GM19395 (cell line): ENCODE data around the gene FUT3.
"Not testable (repeated sequence)": the region's sequence is repeated elsewhere in the genome, so short reads cannot be mapped to it uniquely, and the experiment has no call there.

Experiments
- ATAC-seq: cut with Tn5 transposase; IDR thresholded peaks from one replicate; pipeline ENCODE4 v1.9.1; 2021; ENCODE audit warnings: mild to moderate bottlenecking, moderate library complexity; ENCODE audit not compliant: unreplicated experiment

The FUT3 gene

DNA sequence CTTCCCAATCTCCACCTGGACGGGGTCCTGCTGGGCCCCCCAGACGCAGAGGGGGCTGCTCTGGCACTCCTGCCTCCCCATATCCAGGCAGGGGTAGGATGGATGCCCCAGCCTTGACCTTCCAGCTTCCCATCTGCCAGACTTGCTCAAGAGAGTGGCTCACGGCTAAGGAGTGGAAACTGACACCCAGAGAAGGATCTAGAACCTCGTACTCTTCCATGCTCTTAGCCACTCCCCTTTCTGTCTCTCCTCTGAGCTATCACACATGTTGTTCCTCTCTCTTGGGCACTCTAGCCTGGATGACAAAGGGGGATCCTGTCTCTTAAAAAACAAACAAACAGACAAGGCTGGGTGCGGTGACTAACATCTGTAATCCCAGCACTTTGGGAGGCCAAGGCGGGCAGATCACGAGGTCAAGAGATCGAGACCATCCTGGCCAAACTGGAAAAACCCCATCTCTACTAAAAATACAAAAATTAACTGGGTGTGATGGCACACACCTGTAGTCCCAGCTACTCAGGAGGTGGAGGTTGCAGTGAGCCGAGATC, 31.2 kb upstream of the FUT3 start:
- ATAC-seq, result no peak

DNA sequence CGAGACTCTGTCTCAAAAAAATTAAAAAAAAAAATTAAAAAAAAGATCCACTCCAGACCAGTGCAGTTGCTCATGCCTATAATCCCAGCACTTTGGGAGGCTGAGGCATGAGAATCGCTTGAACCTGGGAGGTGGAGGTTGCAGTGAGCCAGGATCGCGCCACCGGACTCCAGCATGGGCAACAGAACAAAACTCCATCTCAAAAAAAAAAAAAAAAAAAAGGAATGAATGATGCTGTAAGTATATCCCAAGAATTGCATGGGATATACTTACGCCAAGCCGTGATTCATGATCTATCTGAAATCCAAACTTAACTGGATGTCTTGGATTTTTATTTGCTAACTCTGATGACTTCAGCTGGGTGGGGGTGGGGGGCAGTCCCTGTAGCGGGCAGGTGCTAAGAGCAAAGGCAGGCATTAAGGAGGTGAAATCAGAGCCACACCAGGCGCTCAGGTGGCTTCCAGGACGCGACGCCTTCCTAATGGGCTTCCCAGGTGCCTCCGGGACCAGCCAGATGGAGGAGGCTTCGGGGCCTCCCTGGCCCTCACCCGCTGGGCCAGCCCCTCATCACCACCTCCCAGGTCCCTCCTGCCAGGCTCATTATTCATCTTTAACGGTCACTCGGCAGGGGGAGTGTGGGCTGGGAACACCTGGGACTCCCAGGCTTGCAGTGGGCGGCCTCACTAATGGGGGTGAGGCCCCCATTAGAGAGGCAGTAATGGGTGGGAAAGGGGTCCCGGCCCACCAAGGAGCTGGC, 30.5 kb upstream of the FUT3 start:
- no peak for ATAC-seq

- ATAC-seq, result no peak
Measured at GRCh38 chr19:5880604-5881078, 29.4 kb upstream of the FUT3 start.

DNA sequence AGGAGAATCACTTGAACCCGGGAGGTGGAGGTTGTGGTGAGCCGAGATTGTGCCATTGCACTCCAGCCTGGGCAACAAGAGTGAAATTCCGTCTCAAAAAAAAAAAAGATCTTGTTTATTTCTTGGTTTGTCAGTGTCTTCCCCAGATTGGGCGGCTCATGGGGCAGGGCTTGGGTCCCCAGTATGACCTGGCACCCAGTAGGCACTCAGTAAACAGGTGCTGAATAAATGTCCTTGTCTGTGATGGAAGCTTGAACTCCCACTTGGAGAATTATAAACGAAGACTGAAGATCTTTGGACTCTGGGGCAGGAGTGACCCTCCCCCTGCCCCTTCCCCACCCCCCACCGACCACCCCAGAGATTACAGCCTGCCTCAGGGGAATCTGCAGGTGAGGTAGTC, 28.9 kb upstream of the FUT3 start:
- ATAC-seq, result no peak

GRCh38 chr19:5877882-5878281, 26.6 kb upstream of the FUT3 start:
- no peak for ATAC-seq

GRCh38 chr19:5877427-5877826, 26.2 kb upstream of the FUT3 start:
- ATAC-seq, result no peak

DNA sequence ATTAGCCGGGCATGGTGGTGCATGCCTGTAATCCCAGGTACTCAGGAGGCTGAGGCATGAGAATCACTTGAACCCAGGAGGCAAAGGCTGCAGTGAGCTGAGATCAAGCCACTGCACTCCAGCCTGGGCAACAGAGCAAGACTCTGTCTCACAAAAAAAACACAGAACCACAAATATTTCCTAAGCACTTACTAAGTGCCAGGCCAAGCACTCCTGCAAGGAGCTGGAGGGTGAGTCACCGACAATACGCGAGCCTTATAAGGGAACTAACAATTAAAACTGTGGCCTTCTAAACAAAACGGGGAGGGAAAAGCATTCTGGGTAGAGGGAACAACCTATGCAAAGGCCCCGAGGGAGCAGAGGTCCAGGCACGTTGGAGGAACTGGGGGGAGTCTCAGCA, 23.2 kb upstream of the FUT3 start:
- ATAC-seq, result not testable (repeated sequence)

GRCh38 chr19:5873617-5874199, 22.5 kb upstream of the FUT3 start:
- no peak for ATAC-seq

GRCh38 chr19:5870986-5871394, 19.7 kb upstream of the FUT3 start:
- ATAC-seq, result no peak

DNA sequence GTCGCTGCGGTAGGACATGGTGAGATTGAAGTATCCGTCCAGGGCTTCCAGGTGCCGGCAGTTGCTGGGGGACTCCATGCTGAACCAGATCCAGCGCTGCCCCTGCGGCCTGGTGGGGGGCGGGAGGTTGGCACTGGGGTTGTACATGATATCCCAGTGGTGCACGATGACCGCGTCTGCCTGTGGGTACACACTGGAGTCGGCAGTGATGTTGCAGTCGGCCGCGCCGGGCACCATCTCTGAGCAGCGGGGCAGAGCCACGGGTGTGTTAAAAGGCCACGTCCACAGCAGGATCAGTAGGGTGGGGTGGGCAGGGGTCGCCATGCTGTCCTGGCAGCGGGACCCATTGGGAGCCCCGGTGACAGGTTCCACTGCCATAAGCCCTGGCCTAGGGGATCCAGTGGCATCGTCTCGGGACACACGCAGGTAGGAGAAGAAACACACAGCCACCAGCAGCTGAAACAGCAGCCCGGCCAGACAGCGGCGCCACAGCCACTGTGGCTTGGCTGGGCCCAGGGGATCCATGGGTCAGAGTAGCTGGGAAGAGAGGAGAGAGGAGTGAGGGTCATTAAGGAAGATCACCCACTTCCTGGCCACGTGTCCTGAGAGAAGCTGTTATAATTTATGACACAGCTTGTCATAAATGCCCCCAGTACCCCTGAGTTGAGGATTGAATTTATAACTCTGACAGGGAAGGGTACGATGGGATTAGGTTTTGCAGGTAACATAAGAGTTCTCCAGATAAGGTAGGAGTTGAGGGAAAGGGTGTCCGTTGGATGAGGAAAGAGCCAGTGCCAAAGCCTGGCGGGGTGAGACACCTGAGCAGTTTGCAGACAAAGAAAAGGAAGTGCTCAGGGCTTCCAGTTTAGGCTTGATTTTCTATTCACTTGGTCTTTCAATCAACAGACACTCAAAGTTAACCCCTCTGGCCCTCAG, 16.2 kb upstream of the FUT3 start:
- ATAC-seq, result no peak

GRCh38 chr19:5865772-5866171, 14.5 kb upstream of the FUT3 start:
- ATAC-seq, result no peak

GRCh38 chr19:5864725-5865486, 13.7 kb upstream of the FUT3 start:
- no peak for ATAC-seq

DNA sequence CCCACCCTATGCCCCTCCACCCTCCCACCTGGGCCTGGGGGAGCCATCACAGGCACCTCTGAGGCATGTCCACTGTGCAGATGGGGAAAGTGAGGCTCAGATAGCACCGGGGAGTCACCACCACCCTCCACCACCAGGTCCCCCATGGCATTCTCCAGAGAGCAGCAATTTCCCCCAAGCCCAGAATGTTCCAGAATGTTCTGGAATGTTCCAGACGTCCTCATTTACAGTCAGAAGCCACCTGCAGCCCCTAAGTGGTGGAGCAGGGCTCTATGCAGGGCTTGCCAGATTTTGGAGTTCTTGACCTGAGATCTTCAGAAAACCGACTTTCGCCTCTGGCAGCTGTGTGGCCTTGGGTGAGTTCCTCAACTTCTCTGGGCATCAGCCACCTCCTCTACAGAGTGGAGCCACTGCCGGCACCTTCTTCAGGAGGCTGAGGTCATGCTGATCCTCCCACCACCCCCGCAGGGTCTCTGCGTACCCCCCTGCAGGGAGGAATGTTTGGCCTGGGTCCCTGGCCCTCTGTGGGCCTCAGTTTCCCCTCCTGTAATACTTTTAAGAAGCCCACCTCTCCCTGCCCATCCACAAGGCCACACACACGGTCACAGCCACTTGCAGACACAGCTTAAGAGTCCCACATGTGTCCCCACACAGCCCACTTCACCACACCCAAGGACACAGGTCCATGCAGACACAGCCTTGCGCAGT, 12.9 kb upstream of the FUT3 start:
- ATAC-seq, result no peak

GRCh38 chr19:5863030-5863665, 11.9 kb upstream of the FUT3 start:
- ATAC-seq, result no peak

DNA sequence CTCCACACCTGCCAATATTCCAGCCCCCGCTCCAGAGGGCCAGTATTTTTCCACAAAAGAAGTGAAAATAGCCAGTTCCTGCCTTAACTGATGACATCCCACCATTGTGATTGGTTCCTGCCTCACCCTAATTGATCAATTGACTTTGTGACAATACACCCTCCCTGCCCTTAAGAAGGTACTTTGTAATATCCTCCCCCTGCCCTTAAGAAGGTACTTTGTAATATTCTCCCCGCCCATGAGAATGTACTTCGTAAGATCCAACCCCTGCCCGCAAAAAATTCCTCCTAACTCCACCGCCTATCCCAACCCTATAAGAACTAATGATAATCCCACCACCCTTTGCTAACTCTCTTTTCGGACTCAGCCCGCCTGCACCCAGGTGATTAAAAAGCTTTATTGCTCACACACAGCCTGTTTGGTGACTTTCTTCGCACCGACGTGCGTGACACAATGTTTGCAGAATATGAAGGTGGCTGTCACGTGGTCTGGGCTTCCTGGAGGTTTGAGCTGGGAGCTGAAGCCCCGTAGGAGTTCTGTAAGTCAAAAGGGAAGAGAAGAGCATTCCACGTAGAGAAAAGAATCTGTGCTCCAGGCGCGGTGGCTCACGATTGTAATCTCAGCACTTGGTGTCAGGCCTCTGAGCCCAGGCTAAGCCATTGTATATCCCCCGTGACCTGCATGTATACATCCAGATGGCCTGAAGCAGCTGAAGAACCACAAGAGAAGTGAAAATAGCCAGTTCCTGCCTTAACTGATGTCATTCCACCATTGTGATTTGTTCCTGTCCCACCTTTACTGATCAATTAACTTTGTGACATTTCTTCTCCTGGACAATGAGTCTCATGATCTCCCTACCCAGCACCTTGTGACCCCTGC, 6.2 kb upstream of the FUT3 start:
- no peak for ATAC-seq

GRCh38 chr19:5855151-5855550, 3.9 kb upstream of the FUT3 start:
- not testable (repeated sequence) for ATAC-seq

DNA sequence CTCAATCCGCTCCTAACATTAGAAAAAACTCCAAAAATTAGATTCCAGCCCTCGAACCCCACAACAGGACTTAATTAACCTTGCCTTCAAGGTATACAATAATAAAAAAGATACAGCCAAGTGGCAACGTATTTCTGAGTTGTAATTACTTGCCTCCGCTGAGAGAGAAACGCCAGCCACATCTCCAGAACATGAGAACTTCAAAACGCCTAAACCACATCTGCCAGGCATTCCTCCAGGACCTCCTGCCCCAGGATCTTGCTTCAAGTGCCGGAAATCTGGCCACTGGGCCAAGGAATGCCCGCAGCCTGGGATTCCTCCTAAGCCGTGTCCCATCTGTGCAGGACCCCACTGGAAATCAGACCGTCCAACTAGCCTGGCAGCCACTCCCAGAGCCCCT, 2.9 kb upstream of the FUT3 start:
- ATAC-seq, result not testable (repeated sequence)

GRCh38 chr19:5850743-5851293, 431 bp downstream of the FUT3 start:
- ATAC-seq, result no peak
